Neural progenitor cell (in vitro differentiated cells): ENCODE data around the gene BRWD1.

ENCODE experiments used
- EZH2 ChIP-seq: fragments of 200-600 bp; sonication (generic); IDR thresholded peaks from 2 replicates; pipeline ENCODE4 v1.6.1; 2017; ENCODE audit warnings: antibody characterized with exemption, mild to moderate bottlenecking, moderate library complexity
- EZH2phosphoT487 ChIP-seq: fragments of 200-600 bp; sonication (generic); IDR thresholded peaks from 2 replicates; pipeline ENCODE4 v1.6.1; 2017; ENCODE audit warnings: antibody characterized with exemption
- TF ChIP-seq, protein P1 (sequence below): fragments of 200-600 bp; sonication (generic); IDR thresholded peaks from 2 replicates; pipeline ENCODE4 v1.5.1; 2017; ENCODE audit warnings: antibody characterized with exemption, mild to moderate bottlenecking

DNA sequence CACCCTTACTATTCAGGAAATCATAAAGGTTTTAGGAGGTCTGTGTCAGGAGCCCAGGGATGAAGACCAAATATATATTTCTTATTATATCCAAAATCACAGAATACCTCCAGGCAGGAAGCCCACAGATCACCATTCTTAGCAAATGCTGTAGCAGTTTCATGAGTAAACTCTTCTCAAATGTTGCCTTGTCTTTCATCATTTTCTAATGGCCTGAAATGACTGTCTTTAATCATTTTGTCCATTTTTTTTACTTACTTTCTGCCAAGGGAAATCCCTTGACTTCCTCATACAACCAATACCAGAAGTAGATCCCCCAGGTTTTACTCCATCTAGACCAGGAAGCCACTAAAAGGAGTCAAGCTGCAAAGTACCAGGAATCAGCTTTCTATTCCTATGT is 162.6 kb downstream of the BRWD1 start:
- TF ChIP-seq, protein P1, sequence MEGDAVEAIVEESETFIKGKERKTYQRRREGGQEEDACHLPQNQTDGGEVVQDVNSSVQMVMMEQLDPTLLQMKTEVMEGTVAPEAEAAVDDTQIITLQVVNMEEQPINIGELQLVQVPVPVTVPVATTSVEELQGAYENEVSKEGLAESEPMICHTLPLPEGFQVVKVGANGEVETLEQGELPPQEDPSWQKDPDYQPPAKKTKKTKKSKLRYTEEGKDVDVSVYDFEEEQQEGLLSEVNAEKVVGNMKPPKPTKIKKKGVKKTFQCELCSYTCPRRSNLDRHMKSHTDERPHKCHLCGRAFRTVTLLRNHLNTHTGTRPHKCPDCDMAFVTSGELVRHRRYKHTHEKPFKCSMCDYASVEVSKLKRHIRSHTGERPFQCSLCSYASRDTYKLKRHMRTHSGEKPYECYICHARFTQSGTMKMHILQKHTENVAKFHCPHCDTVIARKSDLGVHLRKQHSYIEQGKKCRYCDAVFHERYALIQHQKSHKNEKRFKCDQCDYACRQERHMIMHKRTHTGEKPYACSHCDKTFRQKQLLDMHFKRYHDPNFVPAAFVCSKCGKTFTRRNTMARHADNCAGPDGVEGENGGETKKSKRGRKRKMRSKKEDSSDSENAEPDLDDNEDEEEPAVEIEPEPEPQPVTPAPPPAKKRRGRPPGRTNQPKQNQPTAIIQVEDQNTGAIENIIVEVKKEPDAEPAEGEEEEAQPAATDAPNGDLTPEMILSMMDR: no peak
- no peak for TF ChIP-seq EZH2
- no peak for TF ChIP-seq EZH2phosphoT487
